ENCODE data around the gene NECAP2. TPM values are rescaled to one million over a fixed set of nuclear protein-coding genes. Genes with fewer than 3 reads are reported as not detected.

NECAP2 gene
- total RNA-seq, 2 experiments from 2014 or later = 51.8 to 59.0 TPM

- H3K79me2 ChIP-seq (ENCODE audit: insufficient read depth, low read depth, low read length) = no peaks in the 10 kb centered on the region
- H3K4me2 ChIP-seq (ENCODE audit: low read length) = peak overlapping the region; percentile 16; the same call in 1 of the 2 replicates
- intact Hi-C loops (cut with micrococcal nuclease; ENCODE audit: unreplicated experiment) = no loop called here
- DNase-seq (ENCODE audit: low spot score) = peak; percentile 50
- no peaks in the 10 kb centered on the region for H4K20me1 ChIP-seq (ENCODE audit: insufficient read depth, low read length)
- no peaks in the 10 kb centered on the region for H3K36me3 ChIP-seq (ENCODE audit: insufficient read depth, low read length)
- peaks cover 35% of the 10 kb centered on the region for H3K4me1 ChIP-seq (ENCODE audit: insufficient read depth, low read length, poor library complexity, severe bottlenecking)
- POLR2A ChIA-PET = interaction anchor here (0.8 kb wide), 1 partner anchor 9 kb away, joined by 4 read pairs; no protein-coding TSS in a partner anchor
- no peak overlapping the region for H3K27ac ChIP-seq (ENCODE audit: low read depth, low read length, poor library complexity, severe bottlenecking)
- no peaks in the 10 kb centered on the region for H3K9me3 ChIP-seq (ENCODE audit: low read length)
- no peaks in the 10 kb centered on the region for H3K9me2 ChIP-seq (ENCODE audit: insufficient read depth, low read length)
- TF ChIP-seq EZH2phosphoT487 (IDR thresholded peaks at IDR 0.05; ENCODE audit: borderline replicate concordance, low read depth, low read length) (no peak), CTCF (conservative IDR thresholded peaks at IDR 0.05; ENCODE audit: low read length) (peak; percentile 49; the same call in 1 of the 2 replicates)
- CTCF ChIA-PET (ENCODE audit: unreplicated experiment) = interaction anchor here (0.8 kb wide), 1 partner anchor 21 kb away, joined by 3 read pairs; no protein-coding TSS in a partner anchor
- H2AFZ ChIP-seq (ENCODE audit: low read length) = peak overlapping the region; percentile 93
- H3K4me3 ChIP-seq (ENCODE audit: low read depth, low read length, poor library complexity, severe bottlenecking) = no peak overlapping the region
- BruUV-seq (replicated peaks) = no TSS peak
These were observed 9.9 kb upstream of the NECAP2 start for GRCh38 chr1:16430606-16431005.

GRCh38 chr1:16433030-16433429 is 7.5 kb upstream of the NECAP2 start:
- CTCF ChIA-PET (ENCODE audit: unreplicated experiment) = interaction anchor here (0.6 kb wide), 1 partner anchor 8 kb away, joined by 5 read pairs; no protein-coding TSS in a partner anchor
- TF ChIP-seq CTCF (conservative IDR thresholded peaks at IDR 0.05; ENCODE audit: low read length) (no peak), EZH2phosphoT487 (IDR thresholded peaks at IDR 0.05; ENCODE audit: borderline replicate concordance, low read depth, low read length) (no peak)
- peak overlapping the region; percentile 23 for H3K4me3 ChIP-seq (ENCODE audit: low read depth, low read length, poor library complexity, severe bottlenecking)

DNA sequence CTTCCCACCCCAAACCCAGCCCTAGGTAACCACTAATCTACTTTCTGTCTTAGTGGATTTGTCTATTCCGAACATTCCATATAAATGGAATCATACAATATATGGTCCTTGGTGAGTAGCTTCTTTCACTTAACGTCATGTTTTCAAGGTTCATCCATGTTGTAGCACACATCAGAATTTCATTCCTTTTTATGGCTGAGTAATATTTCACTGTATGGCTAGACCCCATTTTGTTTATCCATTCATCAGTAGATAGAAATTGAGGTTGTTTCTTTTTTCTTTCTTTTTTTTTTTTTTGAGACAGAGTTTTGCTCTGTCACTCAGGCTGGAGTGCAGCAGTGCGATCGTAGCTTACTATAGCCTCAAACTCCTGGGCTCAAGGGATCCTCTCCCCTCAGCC is 6.5 kb upstream of the NECAP2 start:
- no peak for DNase-seq (ENCODE audit: low spot score)
- Histone ChIP-seq H2AFZ (ENCODE audit: low read length) (no peak overlapping the region; the same call in 1 of the 2 replicates), H3K4me1 (ENCODE audit: insufficient read depth, low read length, poor library complexity, severe bottlenecking) (peaks cover 35% of the 10 kb centered on the region), H3K79me2 (ENCODE audit: insufficient read depth, low read depth, low read length) (no peaks in the 10 kb centered on the region), H3K9me2 (ENCODE audit: insufficient read depth, low read length) (no peaks in the 10 kb centered on the region), H3K4me2 (ENCODE audit: low read length) (peak overlapping the region; percentile 65; the same call in 1 of the 2 replicates), H3K4me3 (ENCODE audit: low read depth, low read length, poor library complexity, severe bottlenecking) (no peak overlapping the region), H3K27ac (ENCODE audit: low read depth, low read length, poor library complexity, severe bottlenecking) (no peak overlapping the region), H4K20me1 (ENCODE audit: insufficient read depth, low read length) (no peaks in the 10 kb centered on the region), H3K9me3 (ENCODE audit: low read length) (no peaks in the 10 kb centered on the region), H3K36me3 (ENCODE audit: insufficient read depth, low read length) (no peaks in the 10 kb centered on the region)
- ChIA-PET CTCF (ENCODE audit: unreplicated experiment) (no interaction called here), POLR2A (interaction anchor here (0.6 to 1.0 kb wide), 3 partner anchors 8 to 589 kb away, joined by 3 read pairs; no protein-coding TSS in a partner anchor)
- no TSS peak for BruUV-seq (replicated peaks)
- intact Hi-C loops (cut with micrococcal nuclease; ENCODE audit: unreplicated experiment) = no loop called here
- TF ChIP-seq EZH2phosphoT487 (IDR thresholded peaks at IDR 0.05; ENCODE audit: borderline replicate concordance, low read depth, low read length) = no peak
- no peak for TF ChIP-seq CTCF (conservative IDR thresholded peaks at IDR 0.05; ENCODE audit: low read length)

More at GRCh38 chr1:16433030-16433429, 7.5 kb upstream of the NECAP2 start:
- Histone ChIP-seq H3K27ac (ENCODE audit: low read depth, low read length, poor library complexity, severe bottlenecking) (peak overlapping the region; percentile 50), H3K9me2 (ENCODE audit: insufficient read depth, low read length) (no peaks in the 10 kb centered on the region), H3K4me1 (ENCODE audit: insufficient read depth, low read length, poor library complexity, severe bottlenecking) (peaks cover 35% of the 10 kb centered on the region), H3K79me2 (ENCODE audit: insufficient read depth, low read depth, low read length) (no peaks in the 10 kb centered on the region), H4K20me1 (ENCODE audit: insufficient read depth, low read length) (no peaks in the 10 kb centered on the region), H3K36me3 (ENCODE audit: insufficient read depth, low read length) (no peaks in the 10 kb centered on the region), H3K4me2 (ENCODE audit: low read length) (peak overlapping the region; percentile 65), H3K9me3 (ENCODE audit: low read length) (no peaks in the 10 kb centered on the region), H2AFZ (ENCODE audit: low read length) (peak overlapping the region; percentile 86)
- POLR2A ChIA-PET = interaction anchor here (0.6 to 1.2 kb wide), 4 partner anchors 9 to 64 kb away, joined by 3 to 5 read pairs (median 4); no protein-coding TSS in a partner anchor
- intact Hi-C loops (cut with micrococcal nuclease; ENCODE audit: unreplicated experiment) = no loop called here
- BruUV-seq (replicated peaks) = no TSS peak
- DNase-seq (ENCODE audit: low spot score) = peak; percentile 75

All from OCI-LY7 (cell line).